ENCODE measurements around the gene ATAD3C. TPM values are rescaled to one million over a fixed set of nuclear protein-coding genes. Genes with fewer than 3 reads are reported as not detected.

ATAD3C gene
- total and polyA plus RNA-seq, 7 donors: under 0.01 to 1.5 (median 0.45) TPM; not detected in 1

DNA sequence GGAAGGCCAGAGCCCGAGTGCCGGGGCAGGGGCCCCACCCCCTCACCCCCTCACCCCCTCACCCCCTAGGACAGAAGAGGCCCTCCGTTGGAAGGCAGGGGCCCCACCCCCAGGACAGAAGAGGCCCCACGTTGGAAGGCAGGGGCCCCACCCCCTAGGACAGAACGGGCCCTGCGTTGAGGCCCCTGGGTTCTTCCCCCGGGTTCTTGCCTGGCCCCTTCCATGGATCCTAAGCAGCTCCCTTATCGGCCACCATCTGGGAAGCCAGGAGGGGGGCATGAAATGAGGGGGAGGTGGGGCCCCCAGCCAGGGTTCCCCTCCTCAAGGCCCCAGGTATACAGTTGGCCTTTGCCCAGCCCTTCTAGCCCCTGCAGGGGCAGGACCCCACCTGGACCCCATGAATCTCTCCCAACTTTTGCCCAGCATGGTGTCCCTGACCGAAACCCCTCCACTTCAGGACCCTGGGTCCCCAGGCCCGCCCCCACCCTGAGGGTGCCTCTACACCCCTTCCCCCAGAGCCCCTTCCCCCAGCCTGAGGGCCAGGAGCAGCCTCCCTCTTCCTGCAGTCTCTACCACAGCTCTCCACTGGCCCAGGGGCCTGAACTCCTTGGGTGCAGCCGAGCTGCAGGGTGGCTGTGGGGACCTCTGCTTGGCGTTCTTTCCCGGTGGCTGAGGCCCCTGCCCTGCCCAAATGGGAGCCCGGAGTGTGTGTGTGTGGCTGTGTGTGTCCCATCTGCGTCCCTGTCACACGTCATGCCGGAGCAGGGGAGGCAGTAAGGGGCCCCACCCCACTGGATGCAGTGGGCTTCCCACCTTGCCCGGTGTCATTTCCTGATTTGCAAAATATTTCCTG is 18.3 kb upstream of the ATAD3C start:
- no peaks in the 10 kb centered on the region for H3K36me3 ChIP-seq
- H3K27me3 ChIP-seq: no peaks in the 10 kb centered on the region
- DNase-seq: no peak
- 57% methylated on average over 18 of the region's 18 CpGs for WGBS, 2 donors
- intact Hi-C loops (cut with DNase I): no loop called here
- peak overlapping the region in 2 of 4 donors; percentile 11 to 22 for H3K4me3 ChIP-seq
- TF ChIP-seq, protein P1, sequence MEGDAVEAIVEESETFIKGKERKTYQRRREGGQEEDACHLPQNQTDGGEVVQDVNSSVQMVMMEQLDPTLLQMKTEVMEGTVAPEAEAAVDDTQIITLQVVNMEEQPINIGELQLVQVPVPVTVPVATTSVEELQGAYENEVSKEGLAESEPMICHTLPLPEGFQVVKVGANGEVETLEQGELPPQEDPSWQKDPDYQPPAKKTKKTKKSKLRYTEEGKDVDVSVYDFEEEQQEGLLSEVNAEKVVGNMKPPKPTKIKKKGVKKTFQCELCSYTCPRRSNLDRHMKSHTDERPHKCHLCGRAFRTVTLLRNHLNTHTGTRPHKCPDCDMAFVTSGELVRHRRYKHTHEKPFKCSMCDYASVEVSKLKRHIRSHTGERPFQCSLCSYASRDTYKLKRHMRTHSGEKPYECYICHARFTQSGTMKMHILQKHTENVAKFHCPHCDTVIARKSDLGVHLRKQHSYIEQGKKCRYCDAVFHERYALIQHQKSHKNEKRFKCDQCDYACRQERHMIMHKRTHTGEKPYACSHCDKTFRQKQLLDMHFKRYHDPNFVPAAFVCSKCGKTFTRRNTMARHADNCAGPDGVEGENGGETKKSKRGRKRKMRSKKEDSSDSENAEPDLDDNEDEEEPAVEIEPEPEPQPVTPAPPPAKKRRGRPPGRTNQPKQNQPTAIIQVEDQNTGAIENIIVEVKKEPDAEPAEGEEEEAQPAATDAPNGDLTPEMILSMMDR (IDR thresholded peaks at IDR 0.05): no peak
- no peak for TF ChIP-seq EP300 (IDR thresholded peaks at IDR 0.05)
- no peak for TF ChIP-seq POLR2AphosphoS5 (IDR thresholded peaks at IDR 0.05)
- no peak for TF ChIP-seq POLR2A (IDR thresholded peaks at IDR 0.05)
- H3K4me1 ChIP-seq: peaks cover 0 to 83% (median 81%) of the 10 kb centered on the region in 4 donors
- H3K27ac ChIP-seq: peak overlapping the region; percentile 93 to 99 (median 96)
- H3K9me3 ChIP-seq: no peaks in the 10 kb centered on the region

DNA sequence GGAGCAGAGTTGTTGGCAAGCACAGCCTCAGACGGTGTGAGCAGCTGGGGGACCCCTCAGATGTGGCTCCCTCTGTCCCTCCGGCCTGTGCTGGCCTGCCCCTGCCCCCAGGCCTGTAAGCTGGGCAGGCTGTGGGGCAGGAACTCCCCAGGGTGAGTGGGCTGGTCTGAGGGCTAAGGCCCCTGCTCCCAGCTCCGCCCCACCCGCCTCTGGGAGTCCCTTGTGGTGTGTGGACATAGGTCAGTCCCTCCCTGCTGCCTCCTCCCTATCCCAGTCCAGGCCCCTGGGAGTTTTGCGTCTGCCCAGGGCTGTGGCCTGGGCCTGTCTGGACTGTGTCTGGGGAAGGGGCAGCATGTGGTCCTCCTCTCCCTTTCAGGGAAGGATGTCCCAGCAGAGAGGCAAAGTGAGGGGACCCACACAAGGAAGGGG is 17.6 kb upstream of the ATAD3C start:
- peak; percentile 85 for DNase-seq
- H3K4me3 ChIP-seq: no peak overlapping the region

DNA sequence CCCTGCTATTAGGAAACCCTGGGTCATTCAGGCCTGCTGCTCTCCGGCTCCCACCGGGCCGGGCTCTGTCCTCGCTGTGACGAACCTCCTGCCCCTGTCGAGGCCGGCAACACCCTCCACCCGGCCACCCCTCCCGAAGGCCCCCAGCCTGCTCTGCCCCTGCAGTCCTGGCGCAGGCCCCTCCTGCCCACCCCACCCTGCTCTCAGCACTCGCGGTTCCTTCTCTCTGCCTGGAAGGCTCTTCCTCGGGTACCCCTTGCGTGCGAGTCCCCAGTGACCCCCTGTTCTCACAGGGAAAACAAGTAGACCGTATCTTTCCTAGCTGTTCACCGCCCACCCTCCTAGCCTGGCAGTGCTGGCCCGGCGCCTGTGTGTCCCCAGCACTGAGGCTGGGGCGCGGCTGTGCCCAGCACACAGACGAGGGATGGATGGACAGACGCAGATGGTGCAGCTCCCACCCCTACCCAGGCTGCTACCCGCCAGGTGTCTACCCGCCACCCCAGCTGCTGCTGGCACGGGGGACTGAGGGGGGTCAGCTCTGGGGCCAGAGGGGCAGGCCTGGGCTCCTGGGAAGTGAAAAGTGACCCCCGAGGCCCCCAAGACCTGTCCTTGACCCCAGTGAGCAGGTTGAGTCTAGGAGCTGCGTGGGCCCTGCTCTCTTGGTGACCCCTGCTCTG is 17.1 kb upstream of the ATAD3C start:
- H3K36me3 ChIP-seq: no peaks in the 10 kb centered on the region
- no peak for TF ChIP-seq EP300 (IDR thresholded peaks at IDR 0.05)
- WGBS, 2 donors: 54 to 62% methylated on average over 28 of the region's 28 CpGs

More for the DNA sequence above, 17.6 kb upstream of the ATAD3C start:
- H3K4me1 ChIP-seq: peaks cover 0 to 89% (median 87%) of the 10 kb centered on the region in 4 donors
- peak in 1 of 4 donors; percentile 15 for TF ChIP-seq POLR2AphosphoS5 (IDR thresholded peaks at IDR 0.05)
- TF ChIP-seq, protein P1 (IDR thresholded peaks at IDR 0.05): no peak
- H3K27me3 ChIP-seq: no peaks in the 10 kb centered on the region
- no peaks in the 10 kb centered on the region for H3K36me3 ChIP-seq
- no peaks in the 10 kb centered on the region for H3K9me3 ChIP-seq
- 24 to 49% methylated on average over 5 of the region's 5 CpGs for WGBS, 2 donors
- H3K27ac ChIP-seq: peak overlapping the region; percentile 93 to 99 (median 96)
- intact Hi-C loops (cut with DNase I): no loop called here

DNA sequence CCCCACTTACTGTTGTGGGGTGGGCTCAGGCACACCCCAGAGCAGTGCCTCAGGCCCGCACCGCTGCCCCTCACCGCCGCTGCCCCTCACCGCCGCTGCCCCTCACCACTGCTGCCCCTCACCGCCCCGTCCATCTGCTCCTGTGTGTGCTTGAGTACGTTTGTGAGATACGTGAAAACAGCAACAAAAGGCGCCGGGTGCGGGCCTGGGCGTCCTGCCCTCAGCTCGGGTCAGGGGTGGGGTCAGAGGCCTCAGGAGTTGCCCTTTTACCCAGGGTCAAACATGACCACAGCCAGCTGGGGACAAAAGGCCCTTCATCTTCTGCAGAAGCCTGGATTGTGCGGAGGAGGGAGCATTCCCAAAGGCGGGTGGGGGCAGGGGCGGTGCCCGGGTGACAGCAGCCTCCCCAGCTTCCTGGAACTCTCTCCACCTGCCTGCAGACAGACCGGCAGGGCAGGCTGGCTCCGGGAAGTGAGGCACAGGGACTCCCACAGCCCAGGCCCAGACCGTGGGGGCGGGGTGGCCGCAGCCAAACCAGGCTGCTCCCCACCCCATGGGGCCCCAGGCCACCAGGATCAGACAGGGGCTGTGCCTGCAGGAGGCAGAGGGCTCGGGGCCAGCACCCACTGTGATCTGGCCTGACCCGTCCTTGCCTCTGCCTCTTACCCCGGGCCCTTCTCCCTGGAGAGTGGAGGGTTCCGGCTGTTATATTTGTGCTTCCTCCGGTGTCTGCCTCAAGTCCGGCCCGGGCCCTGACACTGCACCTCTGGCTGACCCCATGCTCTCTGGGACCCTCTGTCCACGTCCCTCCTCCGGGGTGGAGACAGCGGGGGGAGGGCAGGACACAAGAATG is 16.3 kb upstream of the ATAD3C start:
- Histone ChIP-seq H3K4me1 (peaks cover 0 to 97% (median 96%) of the 10 kb centered on the region in 4 donors), H3K9me3 (no peaks in the 10 kb centered on the region), H3K4me3 (peak overlapping the region; percentile 13 to 78 (median 64)), H3K27ac (peak overlapping the region; percentile 93 to 99 (median 96)), H3K27me3 (no peaks in the 10 kb centered on the region), H3K36me3 (no peaks in the 10 kb centered on the region)
- intact Hi-C loops (cut with DNase I): no loop called here
- DNase-seq: peak; percentile 88
- 19 to 50% methylated on average over 34 of the region's 34 CpGs for WGBS, 2 donors
- peak in 1 of 2 donors; percentile 52 for TF ChIP-seq POLR2A (IDR thresholded peaks at IDR 0.05)
- TF ChIP-seq EP300 (IDR thresholded peaks at IDR 0.05): peak in 2 of 4 donors; percentile 70 to 72
- TF ChIP-seq POLR2AphosphoS5 (IDR thresholded peaks at IDR 0.05): peak; percentile 32 to 83 (median 68)
- TF ChIP-seq, protein P1 (IDR thresholded peaks at IDR 0.05): no peak

More for the DNA sequence above, 17.1 kb upstream of the ATAD3C start:
- DNase-seq: no peak
- intact Hi-C loops (cut with DNase I): no loop called here
- H3K27ac ChIP-seq: peak overlapping the region; percentile 93 to 99 (median 96)
- peak overlapping the region in 3 of 4 donors; percentile 55 to 78 (median 72) for H3K4me3 ChIP-seq
- H3K9me3 ChIP-seq: no peaks in the 10 kb centered on the region
- no peaks in the 10 kb centered on the region for H3K27me3 ChIP-seq
- peaks cover 0 to 94% (median 91%) of the 10 kb centered on the region in 4 donors for H3K4me1 ChIP-seq

All from sigmoid colon (tissue), 7 donors.